IMR-90 (cell line): ENCODE measurements around the gene EEF1AKMT1. TPM values are rescaled to one million over a fixed set of nuclear protein-coding genes. Genes with fewer than 3 reads are reported as not detected.

Experiments
- MXI1 ChIP-seq: IDR thresholded peaks from 2 replicates; pipeline ENCODE4 v1.6.1; 2012; ENCODE audit warnings: low read depth, mild to moderate bottlenecking, low read length, moderate library complexity, borderline replicate concordance
- polyA plus RNA-seq, 3 experiments: library from polyadenylated mRNA; depleted of rRNA; stranded (reverse); fragments of >200 nt; gene quantifications; 2 replicates each; pipeline ENCODE4 v1.2.3, GENCODE V29; 2012; ENCODE audit warnings: low replicate concordance in 1 of 3
- total RNA-seq: library from RNA; depleted of rRNA; stranded (reverse); fragments of >200 nt; gene quantifications from 2 replicates; pipeline ENCODE4 v1.2.3, GENCODE V29; 2012
- TF ChIP-seq, protein P1 (sequence below): conservative IDR thresholded peaks from 2 replicates; pipeline ENCODE4 v1.5.1; 2012; ENCODE audit warnings: mild to moderate bottlenecking, low read depth, low read length, improper control_type of control experiment

Gene EEF1AKMT1
- total and polyA plus RNA-seq, 2 of the 4 experiments (the other 2 are of a cell fraction): 10.0 to 10.6 TPM

DNA sequence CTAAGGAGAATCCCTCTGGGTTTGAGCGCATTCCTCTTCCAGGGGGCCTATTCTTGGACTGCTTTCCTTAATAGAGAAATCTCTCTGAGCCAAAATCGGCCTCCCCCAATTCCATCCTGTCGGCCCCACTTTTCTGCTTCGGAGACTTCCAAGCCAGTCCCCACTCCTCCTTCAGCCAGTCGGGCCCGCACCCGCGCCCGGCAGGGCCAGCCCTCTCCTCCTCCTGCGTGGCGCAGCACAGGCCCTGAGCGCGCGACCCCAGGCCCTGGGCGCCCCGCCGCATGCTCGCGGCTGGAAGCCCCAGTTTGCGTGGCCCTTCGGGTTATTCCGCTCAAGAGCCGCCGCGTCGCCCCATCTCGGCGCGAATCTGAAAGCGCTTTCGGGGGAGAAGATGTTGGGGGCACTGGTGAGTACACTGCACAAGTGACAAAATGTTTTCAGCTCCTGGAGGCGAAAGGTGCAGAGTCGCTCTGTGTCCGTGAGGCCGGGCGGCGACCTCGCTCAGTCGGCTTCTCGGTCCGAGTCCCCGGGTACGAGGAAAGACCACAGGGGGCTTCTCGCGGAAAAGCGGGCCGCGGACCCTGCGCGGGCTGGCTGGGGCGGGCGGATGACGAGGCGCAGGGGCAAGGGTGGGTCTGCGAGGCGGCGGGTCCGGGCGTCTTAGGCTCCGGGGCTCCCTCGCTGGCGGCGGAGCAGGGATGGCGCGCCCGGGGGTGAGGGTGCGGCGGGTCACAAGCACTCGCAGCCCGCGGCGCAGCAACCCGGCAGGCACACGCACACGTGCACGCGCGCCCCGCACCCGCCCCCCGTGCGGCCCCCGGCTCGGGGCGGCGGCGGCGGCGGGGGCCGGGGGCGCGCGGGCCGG, 70.6 kb downstream of the EEF1AKMT1 start, which contains the start of gene IL17D (continued):
- TF ChIP-seq, protein P1, sequence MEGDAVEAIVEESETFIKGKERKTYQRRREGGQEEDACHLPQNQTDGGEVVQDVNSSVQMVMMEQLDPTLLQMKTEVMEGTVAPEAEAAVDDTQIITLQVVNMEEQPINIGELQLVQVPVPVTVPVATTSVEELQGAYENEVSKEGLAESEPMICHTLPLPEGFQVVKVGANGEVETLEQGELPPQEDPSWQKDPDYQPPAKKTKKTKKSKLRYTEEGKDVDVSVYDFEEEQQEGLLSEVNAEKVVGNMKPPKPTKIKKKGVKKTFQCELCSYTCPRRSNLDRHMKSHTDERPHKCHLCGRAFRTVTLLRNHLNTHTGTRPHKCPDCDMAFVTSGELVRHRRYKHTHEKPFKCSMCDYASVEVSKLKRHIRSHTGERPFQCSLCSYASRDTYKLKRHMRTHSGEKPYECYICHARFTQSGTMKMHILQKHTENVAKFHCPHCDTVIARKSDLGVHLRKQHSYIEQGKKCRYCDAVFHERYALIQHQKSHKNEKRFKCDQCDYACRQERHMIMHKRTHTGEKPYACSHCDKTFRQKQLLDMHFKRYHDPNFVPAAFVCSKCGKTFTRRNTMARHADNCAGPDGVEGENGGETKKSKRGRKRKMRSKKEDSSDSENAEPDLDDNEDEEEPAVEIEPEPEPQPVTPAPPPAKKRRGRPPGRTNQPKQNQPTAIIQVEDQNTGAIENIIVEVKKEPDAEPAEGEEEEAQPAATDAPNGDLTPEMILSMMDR: no peak
- TF ChIP-seq MXI1: no peak
